ENCODE results near the gene ALPI. TPM values are rescaled to one million over a fixed set of nuclear protein-coding genes. Genes with fewer than 3 reads are reported as not detected.

The ALPI gene
- total and polyA plus RNA-seq, 8 donors, result 1.4 to 12.3 TPM; not detected in 6

- no peaks in the 10 kb centered on the region for H3K4me1 ChIP-seq
- H3K36me3 ChIP-seq, result no peaks in the 10 kb centered on the region
- no peak overlapping the region for H3K27ac ChIP-seq
- 86 to 97% (median 91%) methylated on average over 11 to 27 of the region's 27 CpGs for WGBS, 5 donors
- peaks cover 0 to 52% (median 21%) of the 10 kb centered on the region in 3 donors for H3K27me3 ChIP-seq
- no peaks in the 10 kb centered on the region for H3K9me3 ChIP-seq
- no peak overlapping the region for H3K4me3 ChIP-seq
- intact Hi-C loops (cut with DNase I; ENCODE audit: low total_unique reads), result no loop called here
- TF ChIP-seq EP300 (IDR thresholded peaks at IDR 0.05) (no peak), POLR2A (IDR thresholded peaks at IDR 0.05) (no peak), CTCF (IDR thresholded peaks at IDR 0.05) (no peak), POLR2AphosphoS5 (IDR thresholded peaks at IDR 0.05) (no peak)
- no peak for DNase-seq
These were observed 555 bp downstream of the ALPI start for GRCh38 chr2:232456296-232457120.

- no peak overlapping the region for H3K4me3 ChIP-seq
- H3K27ac ChIP-seq, result no peak overlapping the region
- peaks cover 0 to 52% (median 21%) of the 10 kb centered on the region in 3 donors for H3K27me3 ChIP-seq
- TF ChIP-seq POLR2A (IDR thresholded peaks at IDR 0.05), result no peak
- no peak for TF ChIP-seq EP300 (IDR thresholded peaks at IDR 0.05)
- no peak for TF ChIP-seq CTCF (IDR thresholded peaks at IDR 0.05)
- TF ChIP-seq POLR2AphosphoS5 (IDR thresholded peaks at IDR 0.05), result no peak
- no peaks in the 10 kb centered on the region for H3K36me3 ChIP-seq
- no peak for DNase-seq
- no peaks in the 10 kb centered on the region for H3K4me1 ChIP-seq
- H3K9me3 ChIP-seq, result no peaks in the 10 kb centered on the region
- intact Hi-C loops (cut with DNase I; ENCODE audit: low total_unique reads), result no loop called here
- 83 to 88% (median 85%) methylated on average over 20 to 21 of the region's 21 CpGs for WGBS, 5 donors
These were observed 1.4 kb downstream of the ALPI start for GRCh38 chr2:232457121-232458011.

GRCh38 chr2:232458051-232458660, 2.2 kb downstream of the ALPI start:
- intact Hi-C loops (cut with DNase I; ENCODE audit: low total_unique reads), result no loop called here
- no peak for DNase-seq
- H3K4me3 ChIP-seq, result no peak overlapping the region

More at GRCh38 chr2:232458051-232458660, 2.2 kb downstream of the ALPI start:
- H3K27ac ChIP-seq, result no peak overlapping the region
- no peaks in the 10 kb centered on the region for H3K36me3 ChIP-seq
- peaks cover 0 to 52% (median 21%) of the 10 kb centered on the region in 3 donors for H3K27me3 ChIP-seq
- 79 to 89% (median 85%) methylated on average over 8 to 25 of the region's 25 CpGs for WGBS, 5 donors
- no peaks in the 10 kb centered on the region for H3K4me1 ChIP-seq
- TF ChIP-seq EP300 (IDR thresholded peaks at IDR 0.05), result no peak
- TF ChIP-seq POLR2A (IDR thresholded peaks at IDR 0.05), result no peak
- TF ChIP-seq POLR2AphosphoS5 (IDR thresholded peaks at IDR 0.05), result no peak
- no peak for TF ChIP-seq CTCF (IDR thresholded peaks at IDR 0.05)
- no peaks in the 10 kb centered on the region for H3K9me3 ChIP-seq
